ENCODE data around the gene PTPN9.
A peak's percentile ranks its signal among the peaks of the same experiment; 100 is the strongest.
"Not testable (repeated sequence)": the region's sequence is repeated elsewhere in the genome, so short reads cannot be mapped to it uniquely, and the experiment has no call there.

Gene PTPN9

GRCh38 chr15:75532413-75533250 is 46.5 kb downstream of the PTPN9 start:
- DNase-seq = no peak

- DNase-seq = peak in 25 of 56 donors; percentile 3 to 53 (median 9)
Observed at GRCh38 chr15:75531041-75531450, 48.1 kb downstream of the PTPN9 start.

DNA sequence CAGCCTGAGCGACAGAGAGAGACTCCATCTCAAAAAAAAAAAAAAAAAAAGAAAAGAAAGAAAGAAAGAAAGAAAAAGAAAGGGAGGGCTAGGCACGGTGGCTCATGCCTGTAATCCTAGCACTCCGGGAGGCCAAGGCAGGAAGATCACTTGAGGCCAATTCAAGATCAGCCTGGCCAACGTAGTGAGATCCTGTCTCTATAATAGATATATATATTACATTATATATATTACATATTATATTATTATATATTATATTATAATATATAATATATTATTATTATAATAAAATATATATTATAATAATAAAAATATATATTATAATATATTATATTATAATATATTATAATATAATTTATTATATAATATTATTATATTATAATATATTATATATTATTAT is 48.9 kb downstream of the PTPN9 start:
- DNase-seq = no peak

- not testable (repeated sequence) for DNase-seq
Observed at GRCh38 chr15:75525756-75526155, 53.4 kb downstream of the PTPN9 start.

GRCh38 chr15:75523011-75523410 is 56.1 kb downstream of the PTPN9 start:
- DNase-seq = no peak

GRCh38 chr15:75517233-75517632 is 61.9 kb downstream of the PTPN9 start:
- no peak for DNase-seq

DNA sequence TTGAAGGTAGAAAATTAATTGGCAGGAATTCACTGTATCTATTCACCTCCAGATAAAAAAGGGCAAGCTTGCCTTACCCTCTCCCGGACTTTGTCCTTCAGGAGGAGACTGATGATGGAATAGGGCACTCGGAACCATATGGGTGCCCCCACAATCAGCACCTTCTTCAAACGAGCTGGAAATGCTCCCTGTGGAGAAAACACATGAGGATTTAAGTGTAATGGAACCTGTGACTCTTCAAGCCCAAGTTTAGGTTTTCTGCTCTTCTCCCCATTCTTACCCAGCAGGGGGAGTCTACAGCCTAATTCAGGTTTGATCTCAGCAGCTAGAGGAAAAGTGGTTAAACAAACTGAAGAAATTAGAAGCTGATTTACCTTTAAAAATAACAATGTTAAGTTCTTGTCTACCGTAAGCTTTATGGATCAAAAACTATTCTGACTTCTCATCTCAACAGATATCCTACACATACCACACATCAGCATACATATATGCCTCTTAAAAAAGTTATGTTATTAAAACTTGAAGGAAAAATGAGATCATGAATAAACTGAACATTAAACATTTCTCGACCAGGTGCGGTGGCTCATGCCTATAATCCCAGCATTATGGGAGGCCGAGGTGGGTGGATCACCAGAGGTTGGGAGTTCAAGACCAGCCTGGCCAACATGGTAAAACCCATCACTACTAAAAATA is 70.1 kb downstream of the PTPN9 start:
- DNase-seq = no peak

DNA sequence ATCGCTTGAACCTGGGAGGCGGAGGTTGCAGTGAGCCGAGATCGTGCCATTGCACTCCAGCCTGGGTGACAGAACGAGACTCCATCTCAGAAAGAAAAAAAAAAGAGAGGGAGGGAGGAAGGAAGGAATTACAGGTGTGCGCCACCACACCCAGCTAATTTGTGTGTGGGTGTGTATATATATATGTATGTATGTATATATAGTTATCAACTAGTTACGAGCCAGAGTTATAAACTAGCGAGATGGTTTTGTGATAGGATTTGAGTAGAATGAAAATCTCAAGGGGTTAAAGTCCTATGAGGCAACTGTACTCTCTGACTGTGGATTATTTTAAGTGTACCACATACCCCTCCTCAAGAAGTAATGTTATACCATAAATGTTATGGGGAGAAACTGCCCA is 76.8 kb downstream of the PTPN9 start:
- DNase-seq = no peak

GRCh38 chr15:75493732-75494131 is 85.4 kb downstream of the PTPN9 start:
- no peak for DNase-seq

DNA sequence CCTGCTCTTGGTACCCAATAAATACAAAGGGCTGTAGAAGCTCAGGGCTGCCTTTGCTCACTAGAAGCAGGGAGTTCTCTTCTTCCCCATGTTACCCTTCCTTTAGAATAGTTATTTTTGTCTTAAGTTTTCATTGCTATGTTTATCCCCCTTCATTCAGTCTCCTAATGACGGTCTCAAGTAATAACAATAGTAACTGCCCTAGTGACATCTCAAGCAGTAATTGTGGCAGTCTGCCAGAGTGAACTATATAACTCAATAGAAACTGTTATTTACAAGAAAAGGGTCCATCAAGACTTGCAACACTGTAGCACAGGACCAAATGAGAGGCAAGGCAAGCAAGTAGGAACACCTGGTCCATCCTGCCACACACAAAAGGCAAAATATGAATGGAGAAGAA is 95.2 kb downstream of the PTPN9 start:
- DNase-seq = no peak

GRCh38 chr15:75483556-75483955 is 95.6 kb downstream of the PTPN9 start:
- DNase-seq = not testable (repeated sequence)

DNA sequence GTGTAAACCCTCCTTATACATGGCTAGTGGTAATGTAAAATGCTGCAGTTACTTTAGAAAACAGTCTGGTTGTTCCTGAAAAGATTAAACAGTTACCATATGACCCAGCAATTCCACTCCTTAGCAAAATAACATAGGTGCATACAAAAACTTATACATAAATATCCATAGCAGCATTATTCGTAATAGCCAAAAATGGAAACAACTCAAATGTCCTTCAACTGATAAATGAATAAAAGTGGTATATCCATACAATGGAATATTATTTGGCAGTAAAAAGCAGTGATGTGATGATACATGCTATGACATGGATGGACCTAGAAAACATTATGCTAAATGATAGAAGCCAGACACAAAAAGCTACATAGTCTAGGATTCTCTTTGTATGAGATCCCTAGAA is 96.0 kb downstream of the PTPN9 start:
- DNase-seq = no peak

DNA sequence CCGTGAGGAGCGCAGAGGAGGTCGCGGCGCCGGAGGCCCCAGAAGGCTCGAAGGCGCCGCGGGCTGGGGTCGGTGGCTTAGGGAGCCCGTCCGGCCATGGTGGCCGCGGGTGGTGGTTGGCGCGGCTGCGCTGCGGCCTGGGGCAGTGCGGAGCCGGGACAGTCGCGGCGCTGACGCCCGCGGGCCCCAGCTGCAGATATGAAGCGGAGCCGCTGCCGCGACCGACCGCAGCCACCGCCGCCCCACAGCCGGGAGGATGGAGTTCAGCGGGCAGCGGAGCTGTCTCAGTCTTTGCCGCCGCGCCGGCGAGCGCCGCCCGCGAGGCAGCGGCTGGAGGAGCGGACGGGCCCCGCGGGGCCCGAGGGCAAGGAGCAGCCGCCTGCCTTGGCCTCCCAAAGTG is 98.7 kb downstream of the PTPN9 start:
- DNase-seq = not testable (repeated sequence)

DNA sequence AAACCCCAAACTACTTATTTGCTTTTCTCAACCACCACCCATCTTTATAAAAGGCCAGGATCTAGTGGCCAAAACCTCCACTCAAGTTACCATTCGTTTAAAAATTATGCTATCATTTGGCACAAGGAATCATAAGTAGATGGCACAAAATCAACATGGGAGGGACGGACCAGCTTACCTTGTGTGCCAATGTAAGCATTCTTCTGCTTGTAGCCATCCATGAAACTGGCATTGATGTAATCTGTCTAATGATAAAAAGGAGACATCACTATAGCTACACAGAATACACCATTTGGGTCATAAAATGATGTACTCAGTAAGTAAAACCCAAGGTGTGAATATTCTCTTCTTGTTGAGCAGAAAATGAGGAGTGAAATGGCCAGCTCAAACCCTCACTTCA is 99.4 kb downstream of the PTPN9 start:
- no peak for DNase-seq

DNA sequence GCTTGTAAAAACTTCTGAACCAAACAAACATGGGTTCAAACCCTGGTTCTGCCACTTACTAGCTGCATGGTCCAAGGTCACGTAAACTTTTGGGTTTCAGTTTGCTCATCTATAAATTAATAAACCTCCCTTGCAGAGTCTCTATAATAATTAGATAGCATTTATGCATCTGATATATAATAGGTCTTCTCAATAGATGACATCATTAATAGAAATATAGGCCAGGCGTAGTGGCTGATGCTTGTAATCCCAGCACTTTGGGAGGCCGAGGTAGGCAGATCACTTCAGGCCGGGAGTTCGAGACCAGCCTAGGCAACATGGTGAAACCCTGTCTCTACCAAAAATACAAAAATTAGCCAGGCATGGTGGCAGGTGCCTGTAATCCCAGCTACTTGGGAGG is 102.0 kb downstream of the PTPN9 start:
- DNase-seq = not testable (repeated sequence)

- DNase-seq = peak in 2 of 56 donors; percentile 2 to 9
Observed at GRCh38 chr15:75468913-75469598, 110.1 kb downstream of the PTPN9 start.

- DNase-seq = no peak
Observed at GRCh38 chr15:75460646-75461045, 118.5 kb downstream of the PTPN9 start.

GRCh38 chr15:75459581-75459980 is 119.5 kb downstream of the PTPN9 start:
- DNase-seq = no peak

DNA sequence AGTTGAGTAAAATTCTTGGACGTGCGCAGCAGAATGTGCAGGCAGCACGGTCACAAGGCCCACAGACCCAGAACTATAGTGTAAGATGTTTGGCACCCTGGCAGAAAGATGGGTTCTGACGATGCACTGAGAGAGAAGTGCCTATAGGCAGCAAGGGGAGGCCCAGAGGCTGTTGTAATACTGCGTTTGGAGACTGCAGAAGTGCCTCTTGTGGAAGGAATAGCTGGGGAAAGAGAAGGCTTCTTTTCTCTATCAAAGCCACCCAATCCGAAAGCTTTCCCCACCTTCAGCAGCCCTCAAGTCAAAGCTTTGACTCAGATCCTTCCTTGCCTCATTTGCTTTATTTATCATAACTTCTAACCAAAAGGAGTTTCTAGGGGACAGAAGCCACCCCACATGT is 122.4 kb downstream of the PTPN9 start:
- DNase-seq = no peak

- DNase-seq = peak in 15 of 56 donors; percentile 15 to 73 (median 57)
Observed at GRCh38 chr15:75455982-75456531, 123.1 kb downstream of the PTPN9 start.

DNA sequence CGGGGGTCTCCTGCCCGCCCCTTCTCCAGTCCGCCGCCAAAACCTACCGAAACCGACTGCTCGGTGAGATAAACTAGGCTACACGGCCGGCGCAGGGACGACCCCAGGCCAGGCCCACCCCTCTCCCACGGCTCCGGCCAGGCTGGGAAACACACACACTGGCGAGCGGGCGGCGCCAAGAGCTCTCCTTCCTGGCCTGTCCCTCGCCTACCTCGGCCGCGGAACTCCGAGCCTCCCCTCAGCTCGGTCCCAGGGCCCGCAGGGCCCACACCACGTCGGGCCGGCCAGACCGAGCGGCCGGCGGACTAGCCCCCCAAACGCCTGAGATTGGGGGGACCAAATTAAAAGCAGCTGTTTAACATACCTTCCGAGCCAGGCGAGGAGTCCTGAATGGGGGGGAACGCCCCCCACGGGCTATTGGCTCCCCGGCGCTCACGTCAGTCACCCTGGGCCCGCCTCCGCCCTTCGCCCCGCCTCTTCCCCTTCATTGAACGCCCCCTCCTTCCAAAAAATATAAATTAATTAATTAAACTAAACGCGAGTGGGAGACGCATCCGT is 123.6 kb downstream of the PTPN9 start:
- peak; percentile 35 to 91 (median 74) for DNase-seq

All from amygdala (tissue), 56 donors.